DMS114 treated with DMSO at 0.1 percent for 48 hours (cell line): ENCODE measurements around the gene ARNT2.

Source experiments
- DNase-seq: peaks from one replicate; lab custom pipeline; 2025; ENCODE audit not compliant: unreplicated experiment; lab: John Stamatoyannopoulos, UW

ARNT2 gene

GRCh38 chr15:80487839-80488390 lies 83.7 kb downstream of the ARNT2 start:
- no peak for DNase-seq

- no peak for DNase-seq
Measured at GRCh38 chr15:80489030-80489594, 84.9 kb downstream of the ARNT2 start.

GRCh38 chr15:80490431-80490990 lies 86.3 kb downstream of the ARNT2 start:
- no peak for DNase-seq

- DNase-seq: no peak
Measured at GRCh38 chr15:80491163-80491847, 87.1 kb downstream of the ARNT2 start.

GRCh38 chr15:80492409-80492808 lies 88.2 kb downstream of the ARNT2 start:
- DNase-seq: no peak

GRCh38 chr15:80492874-80493273 lies 88.7 kb downstream of the ARNT2 start:
- DNase-seq: no peak

- no peak for DNase-seq
Measured at GRCh38 chr15:80494351-80494751, 90.2 kb downstream of the ARNT2 start.

- DNase-seq: no peak
Measured at GRCh38 chr15:80494756-80495155, 90.6 kb downstream of the ARNT2 start.

- DNase-seq: no peak
Measured at GRCh38 chr15:80495401-80495942, 91.3 kb downstream of the ARNT2 start.

GRCh38 chr15:80496096-80496495 lies 91.9 kb downstream of the ARNT2 start:
- no peak for DNase-seq

- no peak for DNase-seq
Measured at GRCh38 chr15:80497221-80497620, 93.0 kb downstream of the ARNT2 start.

GRCh38 chr15:80498652-80499051 lies 94.5 kb downstream of the ARNT2 start:
- no peak for DNase-seq

- no peak for DNase-seq
Measured at GRCh38 chr15:80500021-80500420, 95.8 kb downstream of the ARNT2 start.

GRCh38 chr15:80501476-80501875 lies 97.3 kb downstream of the ARNT2 start:
- DNase-seq: no peak

- DNase-seq: no peak
Measured at GRCh38 chr15:80502782-80503181, 98.6 kb downstream of the ARNT2 start.

- no peak for DNase-seq
Measured at GRCh38 chr15:80503319-80503952, 99.3 kb downstream of the ARNT2 start.

- DNase-seq: no peak
Measured at GRCh38 chr15:80504931-80505330, 100.7 kb downstream of the ARNT2 start.

- no peak for DNase-seq
Measured at GRCh38 chr15:80506286-80506893, 102.2 kb downstream of the ARNT2 start.

GRCh38 chr15:80507131-80507530 lies 102.9 kb downstream of the ARNT2 start:
- no peak for DNase-seq

GRCh38 chr15:80507638-80508316 lies 103.6 kb downstream of the ARNT2 start:
- no peak for DNase-seq

GRCh38 chr15:80508783-80509182 lies 104.6 kb downstream of the ARNT2 start:
- DNase-seq: no peak
